CD4-positive, alpha-beta T cell treated with Interleukin-10 for 1 hour (primary cell): ENCODE results near the gene PDE4DIP.
"Not testable (repeated sequence)": the region's sequence is repeated elsewhere in the genome, so short reads cannot be mapped to it uniquely, and the experiment has no call there.

Source experiments
- DNase-seq: peaks from one replicate; pipeline ENCODE4 v3.0.0-alpha.2; 2020

The PDE4DIP gene

GRCh38 chr1:148923798-148924197 lies 79.6 kb downstream of the PDE4DIP start:
- not testable (repeated sequence) for DNase-seq

GRCh38 chr1:148927645-148928044 lies 83.4 kb downstream of the PDE4DIP start:
- not testable (repeated sequence) for DNase-seq

- not testable (repeated sequence) for DNase-seq
Measured at GRCh38 chr1:148929253-148929652, 85.0 kb downstream of the PDE4DIP start.

- not testable (repeated sequence) for DNase-seq
Measured at GRCh38 chr1:148935381-148936002, 91.3 kb downstream of the PDE4DIP start.

GRCh38 chr1:148942906-148943305 lies 98.7 kb downstream of the PDE4DIP start:
- DNase-seq = not testable (repeated sequence)

GRCh38 chr1:148945130-148945529 lies 100.9 kb downstream of the PDE4DIP start:
- not testable (repeated sequence) for DNase-seq

GRCh38 chr1:148948768-148949167 lies 104.5 kb downstream of the PDE4DIP start:
- DNase-seq = peak; percentile 49

- peak; percentile 77 for DNase-seq
Measured at GRCh38 chr1:148951336-148952227, 107.4 kb downstream of the PDE4DIP start.

- peak; percentile 78 for DNase-seq
Measured at GRCh38 chr1:148952253-148952937, 108.2 kb downstream of the PDE4DIP start.

GRCh38 chr1:148952938-148953616 lies 108.8 kb downstream of the PDE4DIP start:
- DNase-seq = peak; percentile 20

- not testable (repeated sequence) for DNase-seq
Measured at GRCh38 chr1:148953730-148954129, 109.5 kb downstream of the PDE4DIP start.

- not testable (repeated sequence) for DNase-seq
Measured at GRCh38 chr1:148958343-148958742, 114.1 kb downstream of the PDE4DIP start.

- not testable (repeated sequence) for DNase-seq
Measured at GRCh38 chr1:148960212-148961000, 116.2 kb downstream of the PDE4DIP start.

- not testable (repeated sequence) for DNase-seq
Measured at GRCh38 chr1:148962127-148962857, 118.1 kb downstream of the PDE4DIP start.

- DNase-seq = not testable (repeated sequence)
Measured at GRCh38 chr1:148966084-148966483, 121.9 kb downstream of the PDE4DIP start.

- not testable (repeated sequence) for DNase-seq
Measured at GRCh38 chr1:148967580-148967979, 123.4 kb downstream of the PDE4DIP start.

- not testable (repeated sequence) for DNase-seq
Measured at GRCh38 chr1:148968682-148969081, 124.5 kb downstream of the PDE4DIP start.

GRCh38 chr1:148969126-148969525 lies 124.9 kb downstream of the PDE4DIP start:
- not testable (repeated sequence) for DNase-seq

- not testable (repeated sequence) for DNase-seq
Measured at GRCh38 chr1:148975453-148975852, 131.2 kb downstream of the PDE4DIP start.

- DNase-seq = peak; percentile 10
Measured at GRCh38 chr1:148975866-148976537, 131.8 kb downstream of the PDE4DIP start.
